HEK293 (cell line): ENCODE results near the gene HOXB4.

Source experiments
- BCL11B ChIP-seq: fragments of 450-650 bp; formaldehyde crosslinking; IDR thresholded peaks from 2 replicates; pipeline ENCODE4 v1.5.1; 2016; ENCODE audit warnings: low read depth, missing biosample characterization, missing genetic modification characterization
- ELK4 ChIP-seq: IDR thresholded peaks from 2 replicates; pipeline ENCODE4 v1.6.1; 2011; ENCODE audit warnings: mild to moderate bottlenecking, low read depth, low read length, borderline replicate concordance
- KLF17 ChIP-seq: fragments of 450-650 bp; formaldehyde crosslinking; IDR thresholded peaks from 2 replicates; pipeline ENCODE4 v1.5.1; 2016; ENCODE audit warnings: missing biosample characterization, missing genetic modification characterization
- OVOL3 ChIP-seq: fragments of 450-650 bp; formaldehyde crosslinking; IDR thresholded peaks from 2 replicates; pipeline ENCODE4 v1.5.1; 2016; ENCODE audit warnings: missing biosample characterization, missing genetic modification characterization
- TCF7L2 ChIP-seq: IDR thresholded peaks from 2 replicates; pipeline ENCODE4 v1.6.1; 2011; ENCODE audit warnings: low read depth, mild to moderate bottlenecking, inconsistent platforms, low read length, moderate library complexity, borderline replicate concordance
- ZNF132 ChIP-seq: fragments of 450-650 bp; formaldehyde crosslinking; IDR thresholded peaks from 2 replicates; pipeline ENCODE4 v1.5.1; 2017; ENCODE audit warnings: missing biosample characterization, missing genetic modification characterization, borderline replicate concordance
- ZNF16 ChIP-seq: fragments of 450-650 bp; formaldehyde crosslinking; IDR thresholded peaks from 2 replicates; pipeline ENCODE4 v1.5.1; 2016; ENCODE audit warnings: low read depth, missing biosample characterization, missing genetic modification characterization
- ZNF169 ChIP-seq: fragments of 450-650 bp; formaldehyde crosslinking; IDR thresholded peaks from 2 replicates; pipeline ENCODE4 v1.5.1; 2016; ENCODE audit warnings: missing biosample characterization, missing genetic modification characterization
- ZNF223 ChIP-seq: fragments of 450-650 bp; formaldehyde crosslinking; IDR thresholded peaks from 2 replicates; pipeline ENCODE4 v1.5.1; 2016; ENCODE audit warnings: missing biosample characterization, missing genetic modification characterization
- ZNF274 ChIP-seq, 2 experiments: fragments of 200-500 bp in 1 of 2; fragments of 450-650 bp in 1 of 2; sonication (Bioruptor generic) in 1 of 2; formaldehyde crosslinking in 1 of 2; IDR thresholded peaks; 2 replicates each; pipeline versions ENCODE4 v1.5.1 to v1.6.1; 2014 to 2016; ENCODE audit warnings: borderline replicate concordance in 1 of 2, inconsistent platforms in 1 of 2, low read length in 1 of 2, missing biosample characterization in 1 of 2, missing genetic modification characterization in 1 of 2
- ZNF280D ChIP-seq: fragments of 450-650 bp; formaldehyde crosslinking; IDR thresholded peaks from 2 replicates; pipeline ENCODE4 v1.5.1; 2016; ENCODE audit warnings: missing biosample characterization, missing genetic modification characterization
- ZNF335 ChIP-seq: fragments of 450-650 bp; formaldehyde crosslinking; conservative IDR thresholded peaks from 2 replicates; pipeline ENCODE4 v1.5.1; 2016; ENCODE audit warnings: missing biosample characterization, missing genetic modification characterization
- ZNF341 ChIP-seq: fragments of 450-650 bp; formaldehyde crosslinking; IDR thresholded peaks from 2 replicates; pipeline ENCODE4; 2016; ENCODE audit warnings: low read depth, missing biosample characterization, missing genetic modification characterization
- ZNF354C ChIP-seq: fragments of 450-650 bp; formaldehyde crosslinking; IDR thresholded peaks from 2 replicates; pipeline ENCODE4 v1.5.1; 2016; ENCODE audit warnings: missing biosample characterization, missing genetic modification characterization, low read depth, borderline replicate concordance
- ZNF398 ChIP-seq: fragments of 450-650 bp; formaldehyde crosslinking; IDR thresholded peaks from 2 replicates; pipeline ENCODE4 v1.5.1; 2017; ENCODE audit warnings: missing biosample characterization, missing genetic modification characterization
- ZNF510 ChIP-seq: fragments of 450-650 bp; formaldehyde crosslinking; IDR thresholded peaks from 2 replicates; pipeline ENCODE4 v1.5.1; 2018; ENCODE audit warnings: mild to moderate bottlenecking, missing genetic modification characterization, missing biosample characterization; ENCODE audit not compliant: insufficient replicate concordance
- ZNF518A ChIP-seq: fragments of 450-650 bp; formaldehyde crosslinking; conservative IDR thresholded peaks from 2 replicates; pipeline ENCODE4 v1.5.1; 2016; ENCODE audit warnings: low read depth, missing biosample characterization, missing genetic modification characterization
- ZNF549 ChIP-seq: fragments of 450-650 bp; IDR thresholded peaks from 2 replicates; pipeline ENCODE4 v1.5.1; 2018; ENCODE audit warnings: missing biosample characterization, missing genetic modification characterization, mild to moderate bottlenecking, inconsistent platforms, moderate library complexity
- ZNF571 ChIP-seq: fragments of 450-650 bp; formaldehyde crosslinking; IDR thresholded peaks from 2 replicates; pipeline ENCODE4 v1.5.0; 2017; ENCODE audit warnings: missing biosample characterization, missing genetic modification characterization
- ZNF629 ChIP-seq: fragments of 450-650 bp; formaldehyde crosslinking; IDR thresholded peaks from 2 replicates; pipeline ENCODE4 v1.5.1; 2017; ENCODE audit warnings: missing biosample characterization, missing genetic modification characterization
- ZNF639 ChIP-seq: fragments of 450-650 bp; formaldehyde crosslinking; IDR thresholded peaks from 2 replicates; pipeline ENCODE4 v1.5.1; 2016; ENCODE audit warnings: missing biosample characterization, missing genetic modification characterization
- ZNF654 ChIP-seq: fragments of 450-650 bp; formaldehyde crosslinking; IDR thresholded peaks from 2 replicates; pipeline ENCODE4 v1.5.1; 2016; ENCODE audit warnings: low read depth, missing biosample characterization, missing genetic modification characterization

The HOXB4 gene

GRCh38 chr17:48603959-48604769 is 26.0 kb upstream of the HOXB4 start (continued):
- TF ChIP-seq ZNF549 (tag by site-specific recombination) (no peak), ZNF518A (tag by site-specific recombination) (no peak), ZNF335 (tag by site-specific recombination) (no peak), ZNF398 (tag by site-specific recombination) (peak; percentile 82), ZNF341 (peak; percentile 79), OVOL3 (tag by site-specific recombination) (no peak), TCF7L2 (no peak), ZNF16 (tag by site-specific recombination) (no peak), ZNF169 (tag by site-specific recombination) (no peak), ELK4 (no peak), ZNF629 (tag by site-specific recombination) (peak; percentile 43; the same call in 1 of the 2 replicates), ZNF654 (no peak), ZNF132 (tag by site-specific recombination) (no peak), ZNF354C (tag by site-specific recombination) (no peak), ZNF223 (tag by site-specific recombination) (no peak), BCL11B (no peak), ZNF639 (tag by site-specific recombination) (no peak), ZNF274 (IDR thresholded peaks at IDR 0.05; ENCODE audit: low read length) (no peak), ZNF274 (tag by site-specific recombination; IDR thresholded peaks at IDR 0.05; ENCODE audit: borderline replicate concordance) (no peak), ZNF510 (tag by site-specific recombination) (no peak), ZNF571 (tag by site-specific recombination) (no peak), KLF17 (tag by site-specific recombination) (peak; percentile 23; the same call in 1 of the 2 replicates), ZNF280D (tag by site-specific recombination) (no peak)
